NCI-H526 treated with DMSO at 0.1 percent for 48 hours (cell line): ENCODE results near the gene SPATC1L.

Experiments
- DNase-seq: peaks from one replicate; lab custom pipeline; 2025; lab: John Stamatoyannopoulos, UW

The SPATC1L gene

DNA sequence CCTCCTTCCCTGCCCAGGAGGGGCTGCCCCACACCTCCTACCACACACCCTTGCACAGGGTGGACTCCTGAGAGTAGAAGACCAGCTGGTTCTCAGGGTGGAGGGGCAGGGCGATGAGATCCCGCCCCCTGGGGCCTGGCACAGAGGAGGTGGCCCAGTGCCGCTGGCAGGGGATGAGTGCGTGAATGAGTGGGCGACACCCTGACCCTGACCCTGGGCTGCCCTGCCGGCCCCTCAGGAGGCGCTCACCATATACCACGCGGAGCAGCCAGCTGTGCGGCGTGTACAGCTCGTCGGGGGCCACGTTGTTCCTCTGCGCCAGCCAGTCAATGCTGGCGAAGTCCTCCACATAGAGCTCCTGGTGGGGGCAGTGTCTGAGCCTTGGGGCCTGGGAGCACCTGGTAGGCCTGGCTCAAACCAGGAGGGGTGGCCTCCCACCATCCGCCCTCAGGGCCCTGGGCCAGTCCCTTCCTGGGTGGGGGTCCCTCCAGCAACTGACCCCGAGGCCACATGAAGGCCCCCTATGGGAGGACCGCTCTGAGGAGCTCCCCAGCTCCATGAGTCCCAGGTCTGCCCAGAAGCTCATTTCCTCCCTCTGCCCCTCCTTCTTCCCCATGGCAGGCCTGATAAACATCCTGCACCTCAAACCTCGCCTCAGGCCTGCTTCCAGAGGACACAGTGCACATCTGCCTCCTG, 31.3 kb upstream of the SPATC1L start:
- DNase-seq: no peak

GRCh38 chr21:46214478-46215340, 30.4 kb upstream of the SPATC1L start:
- no peak for DNase-seq

DNA sequence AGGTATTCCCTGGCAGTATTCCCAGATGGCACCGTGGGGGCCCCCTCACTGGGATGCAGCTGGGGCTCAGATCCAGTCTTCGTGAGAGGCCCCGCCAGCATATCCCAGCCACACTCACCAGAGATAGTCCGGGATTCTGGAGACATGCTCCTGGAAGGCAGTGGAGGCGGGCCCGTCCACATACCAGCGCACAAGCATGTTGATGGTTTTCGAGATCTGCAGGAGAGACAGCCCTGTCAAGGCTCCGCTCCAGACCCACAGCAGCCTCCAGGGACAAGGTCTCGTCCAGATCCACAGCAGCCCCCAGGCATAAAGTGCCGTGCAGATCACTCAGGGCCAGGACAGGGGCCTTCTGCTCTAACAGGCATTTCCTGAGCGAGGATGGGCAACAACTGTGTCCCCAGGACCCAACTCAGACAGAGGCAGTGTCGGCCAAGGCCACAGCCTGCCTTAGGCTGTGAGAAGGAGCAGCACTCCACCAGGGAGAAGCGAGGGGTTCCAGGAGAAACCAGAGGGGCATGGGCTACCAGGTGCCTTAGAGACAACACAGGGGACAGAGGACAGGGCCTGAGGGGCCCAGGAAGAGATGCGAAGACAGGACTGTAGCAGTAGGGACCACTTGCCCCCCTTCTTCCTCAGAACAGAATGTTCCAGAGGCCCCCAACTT, 29.5 kb upstream of the SPATC1L start:
- DNase-seq: no peak

DNA sequence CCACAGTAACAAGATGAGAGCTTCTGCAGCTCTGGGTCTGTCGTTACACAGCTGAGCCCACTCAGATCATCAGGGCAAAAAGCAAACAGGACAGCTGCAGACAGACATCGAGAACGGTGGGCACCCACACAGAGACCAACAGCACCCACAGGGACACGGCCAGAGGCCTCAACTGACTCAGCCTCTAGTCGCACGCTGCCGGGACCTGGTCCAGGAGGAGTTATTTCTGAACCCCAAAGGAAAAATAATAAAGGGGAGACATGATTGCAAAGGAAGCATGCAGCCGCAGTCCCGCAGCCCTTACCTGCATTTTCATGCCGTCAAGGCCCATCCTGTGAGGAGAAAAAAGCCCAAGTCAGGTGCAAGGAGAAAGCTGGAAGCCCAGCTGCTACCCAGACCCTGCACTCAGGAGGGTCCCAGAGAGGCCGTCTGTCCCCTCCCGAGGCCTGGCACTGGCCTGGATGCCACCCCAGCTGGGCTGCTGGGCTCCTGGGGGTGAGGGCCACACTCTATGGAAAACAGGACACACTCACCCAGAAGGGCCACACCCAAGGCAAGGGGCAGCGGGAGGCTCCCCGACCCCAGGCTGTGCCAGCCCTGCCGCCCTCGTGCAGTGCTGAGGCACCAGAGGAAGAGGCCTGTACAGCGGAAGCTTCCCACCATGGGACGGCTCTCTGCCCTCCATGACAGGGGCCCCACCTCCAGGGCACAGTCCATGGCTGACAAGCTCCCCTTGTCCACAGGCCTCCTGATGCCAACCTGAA, 28.6 kb upstream of the SPATC1L start:
- no peak for DNase-seq

GRCh38 chr21:46211786-46212720, 27.8 kb upstream of the SPATC1L start:
- DNase-seq: no peak

DNA sequence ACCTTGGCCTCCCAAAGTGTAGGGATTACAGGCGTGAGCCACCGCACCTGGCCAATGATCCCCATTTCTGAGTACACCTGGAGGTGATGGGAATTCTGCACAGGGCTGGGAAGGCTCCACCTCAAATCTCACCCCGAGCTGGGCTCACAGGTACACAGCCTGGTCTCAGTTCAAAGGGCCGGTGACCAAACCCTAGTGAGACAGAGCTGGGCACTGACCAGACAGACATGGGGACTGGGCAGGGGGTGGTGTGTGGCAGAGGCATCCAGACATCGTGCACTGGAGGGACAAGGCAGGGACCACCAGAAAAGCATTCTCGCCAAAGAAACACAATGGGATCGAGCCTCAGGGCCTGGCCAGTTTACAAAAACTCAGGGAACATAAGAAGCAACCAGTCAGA, 27.1 kb upstream of the SPATC1L start:
- DNase-seq: no peak

- DNase-seq: no peak
Measured at GRCh38 chr21:46210378-46211136, 26.3 kb upstream of the SPATC1L start.

GRCh38 chr21:46208761-46209721, 24.8 kb upstream of the SPATC1L start:
- no peak for DNase-seq

- DNase-seq: no peak
Measured at GRCh38 chr21:46207920-46208591, 23.8 kb upstream of the SPATC1L start.

DNA sequence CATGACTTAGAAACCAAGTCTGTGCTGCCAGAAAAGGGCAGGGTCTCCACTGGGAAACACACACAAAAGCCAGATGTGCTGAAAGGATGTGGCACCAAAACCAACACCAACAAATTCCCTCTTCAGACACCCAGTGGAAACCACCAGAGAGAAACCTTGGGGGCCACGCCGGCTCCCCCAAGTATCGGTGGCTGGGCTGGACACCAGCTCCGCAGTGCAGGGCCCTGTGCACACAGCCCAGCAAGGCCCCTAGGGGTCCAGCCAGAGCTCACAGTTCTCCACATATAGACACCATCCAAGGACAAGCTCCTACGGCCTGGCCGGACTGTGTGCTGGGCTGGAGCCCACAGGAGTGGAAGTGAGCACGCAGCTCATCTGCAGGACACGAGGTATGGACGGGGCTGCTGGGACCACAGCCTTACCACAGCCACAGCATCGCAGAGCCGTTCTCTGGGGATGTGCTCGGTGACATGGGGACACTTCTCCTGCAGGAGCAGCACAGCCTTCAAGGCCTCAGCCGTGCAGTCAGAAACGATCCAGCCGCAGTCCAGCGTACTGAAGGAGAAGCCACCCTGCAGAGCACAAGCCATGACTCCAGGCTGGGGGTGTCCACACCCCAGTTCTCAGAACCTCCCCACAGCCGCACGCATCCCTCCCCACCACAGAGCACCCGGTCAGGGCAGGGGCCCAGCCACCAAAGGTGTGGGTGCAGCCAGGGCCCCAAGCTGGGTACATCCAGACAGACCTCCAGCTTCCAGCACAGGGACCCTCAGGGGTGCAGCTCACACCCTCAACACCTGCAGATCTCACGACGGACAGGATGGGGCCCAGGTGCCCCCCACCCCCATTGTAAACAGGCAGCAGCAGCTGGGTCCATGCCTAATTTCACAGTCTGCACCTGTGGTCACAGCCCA, 23.0 kb upstream of the SPATC1L start:
- DNase-seq: no peak

DNA sequence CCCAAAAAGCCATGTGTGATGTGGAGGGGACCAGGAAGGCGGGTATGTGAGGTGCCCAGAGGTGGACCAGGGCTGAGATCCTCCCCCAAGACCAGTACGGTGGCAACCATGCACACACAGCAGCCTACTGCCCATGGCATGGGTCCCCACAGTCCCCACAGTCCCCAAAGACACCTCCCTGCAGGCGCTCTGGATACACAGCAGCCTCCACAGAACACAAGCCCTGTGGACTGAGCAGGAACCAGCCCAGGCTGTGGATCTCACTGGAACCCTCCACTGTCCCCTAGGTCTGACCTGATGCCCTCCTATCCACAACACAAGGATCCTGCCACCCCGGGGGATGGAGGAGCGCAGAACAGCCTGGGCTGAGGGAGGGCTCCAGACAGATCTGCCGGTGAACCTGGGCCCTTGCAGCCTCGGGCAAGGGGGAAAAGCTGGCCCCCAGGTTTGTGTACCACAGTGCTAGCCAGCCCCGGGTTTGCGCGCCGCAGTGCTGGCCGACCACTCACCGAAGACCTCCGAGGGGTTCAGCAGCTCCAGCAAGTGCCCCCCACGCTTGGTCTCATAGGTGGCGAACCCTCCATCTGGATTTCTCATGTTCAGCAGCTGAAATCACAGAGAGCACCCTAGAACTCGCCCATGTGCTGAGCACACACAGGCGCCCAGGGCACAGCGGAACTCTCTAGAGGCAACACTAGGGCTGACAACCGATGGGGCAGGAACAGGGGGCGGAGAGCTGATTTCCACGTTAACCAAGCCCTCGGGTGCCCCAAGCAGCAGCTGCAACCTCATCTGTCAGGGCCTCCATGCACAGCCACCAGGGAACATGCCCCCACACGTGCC, 22.1 kb upstream of the SPATC1L start:
- no peak for DNase-seq

DNA sequence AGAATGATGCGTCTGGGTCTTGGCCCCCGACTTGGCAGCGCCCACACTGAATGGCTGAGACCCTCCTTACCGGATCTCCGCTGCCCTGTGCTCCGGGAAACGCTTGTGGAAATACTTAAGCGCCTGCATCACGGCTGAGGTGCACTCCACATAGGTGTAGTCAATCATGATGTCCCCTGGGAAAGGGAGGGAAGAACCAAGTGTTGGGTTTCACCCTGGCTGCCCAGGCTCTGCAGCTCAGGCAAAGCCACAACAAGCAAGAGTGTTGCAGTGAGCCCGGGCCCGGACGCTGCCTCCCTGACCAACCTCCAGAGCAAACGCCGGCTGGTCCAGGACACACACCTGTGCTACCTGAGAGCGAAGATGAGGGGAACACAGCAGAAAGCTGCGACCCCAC, 21.5 kb upstream of the SPATC1L start:
- no peak for DNase-seq

- DNase-seq: no peak
Measured at GRCh38 chr21:46205166-46205565, 20.9 kb upstream of the SPATC1L start.

- DNase-seq: no peak
Measured at GRCh38 chr21:46203203-46203600, 18.9 kb upstream of the SPATC1L start.

- DNase-seq: no peak
Measured at GRCh38 chr21:46202592-46203202, 18.4 kb upstream of the SPATC1L start.
